GM23338 (cell line): ENCODE results near the gene FMN1. TPM values are rescaled to one million over a fixed set of nuclear protein-coding genes. Genes with fewer than 3 reads are reported as not detected.

Experiments used
- ATAC-seq: fragments of 200-7000 bp; cut with Tn5 transposase; 3 replicates; pipeline ENCODE4 v1.9.1; 2020
- DNase-seq: peaks from one replicate; pipeline ENCODE4 v3.0.0-alpha.2; 2015; ENCODE audit warnings: low spot score
- H2AFZ ChIP-seq: fragments of 200-600 bp; sonication (generic); 2 replicates; pipeline ENCODE4 v1.8.0; 2016; ENCODE audit warnings: antibody characterized with exemption, mild to moderate bottlenecking, moderate library complexity
- H3F3A ChIP-seq: fragments of 200-600 bp; sonication (generic); replicated peaks from 2 replicates; pipeline ENCODE4 v1.8.0; 2017; ENCODE audit warnings: antibody characterized with exemption, mixed run types, low read depth
- H3K27ac ChIP-seq: fragments of 200-600 bp; sonication (generic); 2 replicates; pipeline ENCODE4 v1.6.1; 2016; ENCODE audit warnings: low read depth
- H3K27me3 ChIP-seq: fragments of 200-600 bp; sonication (generic); 2 replicates; pipeline ENCODE4 v1.8.0; 2016; ENCODE audit warnings: mild to moderate bottlenecking, mixed run types, moderate library complexity; ENCODE audit not compliant: insufficient read depth
- H3K36me3 ChIP-seq: fragments of 200-600 bp; sonication (generic); 2 replicates; pipeline ENCODE4 v1.8.0; 2016; ENCODE audit warnings: mild to moderate bottlenecking; ENCODE audit not compliant: insufficient read depth
- H3K4me1 ChIP-seq: fragments of 200-600 bp; sonication (generic); 2 replicates; pipeline ENCODE4 v1.8.0; 2016; ENCODE audit warnings: mild to moderate bottlenecking, moderate library complexity; ENCODE audit not compliant: insufficient read depth
- H3K4me2 ChIP-seq: fragments of 200-600 bp; sonication (generic); 2 replicates; pipeline ENCODE4 v1.7.1; 2017; ENCODE audit warnings: mixed run types
- H3K4me3 ChIP-seq: fragments of 200-600 bp; sonication (generic); 2 replicates; pipeline ENCODE4 v1.6.1; 2016; ENCODE audit warnings: mixed run types
- H3K79me2 ChIP-seq: fragments of 200-600 bp; sonication (generic); replicated peaks from 2 replicates; pipeline ENCODE4 v1.8.0; 2017; ENCODE audit warnings: mild to moderate bottlenecking; ENCODE audit not compliant: insufficient read depth
- H3K9me2 ChIP-seq: fragments of 200-600 bp; sonication (generic); 2 replicates; pipeline ENCODE4 v1.8.0; 2017; ENCODE audit not compliant: insufficient read depth
- H4K20me1 ChIP-seq: fragments of 200-600 bp; sonication (generic); replicated peaks from 2 replicates; pipeline ENCODE4 v1.8.0; 2017; ENCODE audit warnings: mild to moderate bottlenecking; ENCODE audit not compliant: insufficient read depth
- H3K27ac Mint-ChIP-seq: 2 replicates; pipeline ENCODE4 v1.8.0; 2020; ENCODE audit warnings: inconsistent platforms, mild to moderate bottlenecking, moderate library complexity, mixed read lengths
- H3K27me3 Mint-ChIP-seq: 3 replicates; pipeline ENCODE4 v1.8.0; 2022; ENCODE audit warnings: low read depth, mild to moderate bottlenecking, moderate library complexity, mixed read lengths, inconsistent platforms; ENCODE audit not compliant: insufficient read depth, poor library complexity
- H3K36me3 Mint-ChIP-seq: 3 replicates; pipeline ENCODE4 v1.8.0; 2021; ENCODE audit warnings: low read depth, mild to moderate bottlenecking, inconsistent platforms, moderate library complexity, mixed read lengths
- H3K4me1 Mint-ChIP-seq: 3 replicates; pipeline ENCODE4 v1.8.0; 2020; ENCODE audit warnings: mild to moderate bottlenecking, inconsistent platforms, mixed read lengths
- H3K4me3 Mint-ChIP-seq: 3 replicates; pipeline ENCODE4 v1.8.0; 2021; ENCODE audit warnings: moderate library complexity, mild to moderate bottlenecking, inconsistent platforms, mixed read lengths
- H3K9me3 Mint-ChIP-seq: 3 replicates; pipeline ENCODE4 v1.8.0; 2020; ENCODE audit warnings: moderate library complexity, mild to moderate bottlenecking, inconsistent platforms, mixed read lengths
- CREB1 ChIP-seq: fragments of 250-450 bp; sonication (Bioruptor Pico); IDR thresholded peaks from 2 replicates; pipeline ENCODE4 v1.5.0; 2020; ENCODE audit warnings: low read depth, mild to moderate bottlenecking, moderate library complexity
- ETS1 ChIP-seq: IDR thresholded peaks from 2 replicates; pipeline ENCODE4 v1.6.1; 2016; ENCODE audit warnings: antibody characterized with exemption
- JUNB ChIP-seq: IDR thresholded peaks from one replicate; pipeline ENCODE4 v1.6.1; 2016; ENCODE audit warnings: antibody characterized with exemption; ENCODE audit not compliant: unreplicated experiment
- NANOG ChIP-seq: IDR thresholded peaks from 2 replicates; pipeline ENCODE4 v1.6.1; 2016; ENCODE audit warnings: antibody characterized with exemption, borderline replicate concordance
- STAT1 ChIP-seq: IDR thresholded peaks from one replicate; pipeline ENCODE4 v1.6.1; 2016; ENCODE audit warnings: antibody characterized with exemption; ENCODE audit not compliant: unreplicated experiment
- ZNF114 ChIP-seq: fragments of 250-450 bp; sonication (Bioruptor Pico); IDR thresholded peaks from 2 replicates; pipeline ENCODE4 v1.5.0; 2020; ENCODE audit warnings: mild to moderate bottlenecking, moderate library complexity
- ZNF462 ChIP-seq: fragments of 250-450 bp; sonication (Bioruptor Pico); IDR thresholded peaks from 2 replicates; pipeline ENCODE4 v1.5.0; 2020; ENCODE audit warnings: mild to moderate bottlenecking, moderate library complexity
- polyA plus RNA-seq: library from polyadenylated mRNA; unstranded; fragments of >200 nt; fragmentation: Nextera tagmentation; extraction: Ambion mirVana; gene quantifications from 2 replicates; pipeline ENCODE4 v1.2.1, GENCODE V29; 2016
- total RNA-seq: library from RNA; depleted of rRNA; stranded (reverse); fragments of >200 nt; shearing (Covaris generic); gene quantifications from 2 replicates; pipeline ENCODE4 v1.2.3, GENCODE V29; 2014

The FMN1 gene
- total and polyA plus RNA-seq, 2 experiments from 2014 or later: 1.2 to 1.6 TPM

- no peak for TF ChIP-seq ZNF462
- no peak for TF ChIP-seq CREB1 (CRISPR knock-in tag)
- TF ChIP-seq JUNB: no peak
Measured at GRCh38 chr15:32870240-32871033, 324.1 kb downstream of the FMN1 start (continued).

GRCh38 chr15:32869776-32870175 is 324.7 kb downstream of the FMN1 start:
- no peaks in the 10 kb centered on the region for H3K27me3 ChIP-seq
- Mint-ChIP-seq H3K4me1 (peaks cover 10% of the 10 kb centered on the region), H3K36me3 (no peaks in the 10 kb centered on the region; the same call in 2 of the 3 replicates), H3K27ac (no peak overlapping the region), H3K9me3 (no peaks in the 10 kb centered on the region), H3K27me3 (peaks cover 3% of the 10 kb centered on the region), H3K4me3 (no peak overlapping the region)
- H3K79me2 ChIP-seq: no peaks in the 10 kb centered on the region
- no peak overlapping the region for H3K27ac ChIP-seq
- no peaks in the 10 kb centered on the region; the same call in 1 of the 2 replicates for H3K36me3 ChIP-seq
- H3K4me1 ChIP-seq: no peaks in the 10 kb centered on the region
- no peaks in the 10 kb centered on the region; the same call in none of the 2 replicates for H3K9me2 ChIP-seq
- no peaks in the 10 kb centered on the region for H3F3A ChIP-seq
- no peak overlapping the region for H3K4me2 ChIP-seq
- no peak overlapping the region for H2AFZ ChIP-seq
- no peaks in the 10 kb centered on the region for H4K20me1 ChIP-seq
- H3K4me3 ChIP-seq: no peak overlapping the region
- no peak for DNase-seq
- no peak for ATAC-seq
- TF ChIP-seq ETS1 (no peak), NANOG (no peak), CREB1 (CRISPR knock-in tag) (no peak), ZNF462 (no peak), ZNF114 (CRISPR knock-in tag) (no peak), STAT1 (no peak)
